T-cell (primary cell): ENCODE data around the gene ARHGEF17. TPM values are rescaled to one million over a fixed set of nuclear protein-coding genes. Genes with fewer than 3 reads are reported as not detected.

Experiments used
- ATAC-seq, 4 experiments: fragments of 200-7000 bp in 3 of 4; fragments of 150-1000 bp in 1 of 4; cut with Tn5 transposase; replicated peaks in 1 of 4; 1 replicate in 3 of 4; 2 replicates in 1 of 4; pipeline ENCODE4 v1.10.0; 2021; ENCODE audit warnings: moderate library complexity in 3 of 4, mild to moderate bottlenecking in 2 of 4, moderate number of reproducible peaks in 1 of 4
- CTCF ChIA-PET, 2 donors: fragments of 300-600 bp; sonication (Branson Sonifier 250); formaldehyde crosslinking; loops; one replicate each; lab custom pipeline; 2022; ENCODE audit warnings: antibody characterized with exemption in 2 of 2; lab: Charles Lee
- POLR2A ChIA-PET, 2 donors: fragments of 300-600 bp; sonication (Branson Sonifier 250); formaldehyde crosslinking; loops; one replicate each; lab custom pipeline; 2022; ENCODE audit warnings: antibody characterized with exemption in 2 of 2; lab: Charles Lee
- DNase-seq, 35 experiments: peaks; one replicate each; pipeline versions ENCODE4 v3.0.0 to v3.0.0-alpha.2; 2013 to 2023
- H3K27ac ChIP-seq: one replicate; pipeline ENCODE4 v1.5.1; 2013; ENCODE audit warnings: low read length
- H3K27me3 ChIP-seq, 2 experiments: replicated peaks in 1 of 2; 1 replicate in 1 of 2; 2 replicates in 1 of 2; pipeline versions ENCODE4 v1.6.1 to v1.7.0; 2013; ENCODE audit warnings: low read length in 1 of 2, mixed read lengths in 1 of 2; ENCODE audit not compliant: control insufficient read depth in 2 of 2, insufficient read depth in 2 of 2; ENCODE audit errors: extremely low read depth in 1 of 2
- H3K36me3 ChIP-seq, 2 donors: 1 replicate in 1 of 2; 2 replicates in 1 of 2; pipeline versions ENCODE4 v1.6.1 to v1.7.0; 2013; ENCODE audit warnings: low read length in 1 of 2; ENCODE audit not compliant: control insufficient read depth in 2 of 2, insufficient read depth in 1 of 2; ENCODE audit errors: extremely low read depth in 1 of 2
- H3K4me1 ChIP-seq, 2 experiments: 1 replicate in 1 of 2; 2 replicates in 1 of 2; pipeline versions ENCODE4 v1.6.1 to v1.7.0; 2013; ENCODE audit warnings: low read length in 2 of 2, mixed read lengths in 1 of 2; ENCODE audit not compliant: insufficient read depth in 2 of 2, control insufficient read depth in 1 of 2; ENCODE audit errors: extremely low read depth in 1 of 2
- H3K4me3 ChIP-seq, 2 donors: 1 replicate in 1 of 2; 2 replicates in 1 of 2; pipeline versions ENCODE4 v1.5.1 to v1.7.0; 2013; ENCODE audit warnings: mild to moderate bottlenecking in 2 of 2, low read length in 1 of 2, moderate library complexity in 1 of 2; ENCODE audit not compliant: control insufficient read depth in 1 of 2; ENCODE audit errors: extremely low read depth in 1 of 2
- H3K9me3 ChIP-seq: 2 replicates; pipeline ENCODE4 v1.7.0; 2013
- H3K27ac Mint-ChIP-seq, 2 donors: one replicate each; pipeline ENCODE4 v1.8.0; 2020 to 2021; ENCODE audit warnings: mild to moderate bottlenecking in 2 of 2, mixed read lengths in 2 of 2
- H3K27me3 Mint-ChIP-seq, 2 donors: one replicate each; pipeline ENCODE4 v1.8.0; 2021 to 2022; ENCODE audit warnings: mixed read lengths in 2 of 2
- H3K36me3 Mint-ChIP-seq: one replicate; pipeline ENCODE4 v1.8.0; 2021; ENCODE audit warnings: mixed read lengths
- H3K4me1 Mint-ChIP-seq, 3 donors: one replicate each; pipeline ENCODE4 v1.8.0; 2020 to 2022; ENCODE audit warnings: mixed read lengths in 3 of 3, mild to moderate bottlenecking in 1 of 3
- H3K4me3 Mint-ChIP-seq, 3 donors: one replicate each; pipeline ENCODE4 v1.8.0; 2020 to 2022; ENCODE audit warnings: mild to moderate bottlenecking in 3 of 3, mixed read lengths in 3 of 3, moderate library complexity in 3 of 3
- H3K9me3 Mint-ChIP-seq, 3 donors: one replicate each; pipeline ENCODE4 v1.8.0; 2020 to 2022; ENCODE audit warnings: mixed read lengths in 3 of 3
- WGBS: methylation state at CpG from one replicate; pipeline ENCODE4 v1.1.5; 2013; ENCODE audit warnings: missing lambda C conversion rate; ENCODE audit not compliant: insufficient coverage; 5-methylcytosine and 5-hydroxymethylcytosine counted together
- total RNA-seq, 35 experiments: library from RNA in 6 of 35; stranded (reverse) in 6 of 35; fragments of 120-200 nt in 1 of 35; gene quantifications; one replicate each; pipeline versions ENCODE4 v1.2.1 to v1.2.4 and lab custom pipeline; 2013 to 2026

Gene ARHGEF17
- total RNA-seq, 5 donors from 2014 or later (not counting 1 experiment from before 2014, with no cell fraction given) = 0.23 to 1.0 (median 0.49) TPM

GRCh38 chr11:73325036-73325981, 17.2 kb downstream of the ARHGEF17 start:
- Mint-ChIP-seq H3K27ac (no peak overlapping the region), H3K4me1 (peaks cover 6 to 10% (median 9%) of the 10 kb centered on the region in 3 donors), H3K4me3 (no peak overlapping the region), H3K9me3 (no peaks in the 10 kb centered on the region), H3K27me3 (no peaks in the 10 kb centered on the region), H3K36me3 (no peaks in the 10 kb centered on the region)
- no peak for ATAC-seq
- WGBS = 92% methylated on average over 5 of the region's 13 CpGs
- POLR2A ChIA-PET = no interaction called here
- no peak for DNase-seq
- Histone ChIP-seq H3K36me3 (no peaks in the 10 kb centered on the region), H3K4me3 (no peak overlapping the region), H3K27ac (no peak overlapping the region), H3K27me3 (peaks cover 0 to 12% of the 10 kb centered on the region in 2 experiments), H3K9me3 (no peaks in the 10 kb centered on the region), H3K4me1 (peaks cover 0 to 7% of the 10 kb centered on the region in 2 experiments)
- CTCF ChIA-PET = interaction anchor here in 1 of 2 donors (0.5 kb wide), 1 partner anchor 12 kb away, joined by 3 read pairs; no protein-coding TSS in a partner anchor

GRCh38 chr11:73326929-73327811, 19.1 kb downstream of the ARHGEF17 start:
- no peak overlapping the region for H3K27ac ChIP-seq
- WGBS = 54% methylated on average over 3 of the region's 10 CpGs
- no peak for ATAC-seq

GRCh38 chr11:73327812-73328364, 19.8 kb downstream of the ARHGEF17 start:
- Histone ChIP-seq H3K36me3 (no peaks in the 10 kb centered on the region), H3K27me3 (peaks cover 0 to 3% of the 10 kb centered on the region in 2 experiments), H3K27ac (no peak overlapping the region), H3K4me1 (no peaks in the 10 kb centered on the region), H3K4me3 (no peak overlapping the region), H3K9me3 (no peaks in the 10 kb centered on the region)
- H3K27ac Mint-ChIP-seq = no peak overlapping the region
- H3K4me3 Mint-ChIP-seq = no peak overlapping the region
- H3K27me3 Mint-ChIP-seq = no peaks in the 10 kb centered on the region
- no peaks in the 10 kb centered on the region for H3K36me3 Mint-ChIP-seq
- CTCF ChIA-PET = no interaction called here
- H3K9me3 Mint-ChIP-seq = no peaks in the 10 kb centered on the region
- no peaks in the 10 kb centered on the region for H3K4me1 Mint-ChIP-seq
- WGBS = 50% methylated on average over 3 of the region's 4 CpGs
- POLR2A ChIA-PET = interaction anchor here in 1 of 2 donors (0.6 kb wide), 1 partner anchor 282 kb away, joined by 5 read pairs; no protein-coding TSS in a partner anchor
- DNase-seq = no peak
- no peak for ATAC-seq

More at GRCh38 chr11:73326929-73327811, 19.1 kb downstream of the ARHGEF17 start:
- POLR2A ChIA-PET = interaction anchor here in 1 of 2 donors (0.6 kb wide), 1 partner anchor 283 kb away, joined by 5 read pairs; no protein-coding TSS in a partner anchor
- no peaks in the 10 kb centered on the region for H3K36me3 Mint-ChIP-seq
- H3K4me3 Mint-ChIP-seq = no peak overlapping the region
- peaks cover 0 to 3% (median under 1%) of the 10 kb centered on the region in 3 donors for H3K4me1 Mint-ChIP-seq
- H3K36me3 ChIP-seq = no peaks in the 10 kb centered on the region
- CTCF ChIA-PET = no interaction called here
- H3K27ac Mint-ChIP-seq = no peak overlapping the region
- H3K4me1 ChIP-seq = peaks cover 0 to under 1% of the 10 kb centered on the region in 2 experiments
- no peaks in the 10 kb centered on the region for H3K9me3 ChIP-seq
- no peaks in the 10 kb centered on the region for H3K27me3 Mint-ChIP-seq
- H3K4me3 ChIP-seq = no peak overlapping the region
- DNase-seq = no peak
- no peaks in the 10 kb centered on the region for H3K9me3 Mint-ChIP-seq
- H3K27me3 ChIP-seq = peaks cover 0 to 4% of the 10 kb centered on the region in 2 experiments

GRCh38 chr11:73330569-73331093, 22.6 kb downstream of the ARHGEF17 start:
- Mint-ChIP-seq H3K27me3 (no peaks in the 10 kb centered on the region), H3K4me3 (no peak overlapping the region), H3K4me1 (no peaks in the 10 kb centered on the region), H3K9me3 (no peaks in the 10 kb centered on the region), H3K36me3 (no peaks in the 10 kb centered on the region), H3K27ac (no peak overlapping the region)
- Histone ChIP-seq H3K27ac (no peak overlapping the region), H3K9me3 (no peaks in the 10 kb centered on the region), H3K4me1 (no peaks in the 10 kb centered on the region), H3K36me3 (no peaks in the 10 kb centered on the region), H3K4me3 (no peak overlapping the region), H3K27me3 (peaks cover 0 to 16% of the 10 kb centered on the region in 2 experiments)
- DNase-seq = no peak
- CTCF ChIA-PET = no interaction called here
- no peak for ATAC-seq
- WGBS = 100% methylated on average over 1 of the region's 3 CpGs
- POLR2A ChIA-PET = no interaction called here

- H3K4me1 ChIP-seq = no peaks in the 10 kb centered on the region
- H3K9me3 ChIP-seq = no peaks in the 10 kb centered on the region
- POLR2A ChIA-PET = no interaction called here
- Mint-ChIP-seq H3K4me3 (no peak overlapping the region), H3K4me1 (no peaks in the 10 kb centered on the region), H3K27ac (no peak overlapping the region), H3K27me3 (peaks cover 0 to 4% of the 10 kb centered on the region in 2 donors), H3K9me3 (no peaks in the 10 kb centered on the region), H3K36me3 (no peaks in the 10 kb centered on the region)
- H3K27ac ChIP-seq = no peak overlapping the region
- no peak overlapping the region for H3K4me3 ChIP-seq
- no peak for DNase-seq
- no peak for ATAC-seq
- WGBS = 83% methylated on average over 1 of the region's 4 CpGs
- H3K36me3 ChIP-seq = no peaks in the 10 kb centered on the region
- H3K27me3 ChIP-seq = peaks cover 0 to 23% of the 10 kb centered on the region in 2 experiments
- CTCF ChIA-PET = no interaction called here
Measured at GRCh38 chr11:73331138-73331916, 23.3 kb downstream of the ARHGEF17 start.
